ENCODE measurements around the gene CACNA2D4.

Gene CACNA2D4

GRCh38 chr12:1852076-1852475, 66.4 kb downstream of the CACNA2D4 start:
- TF ChIP-seq ZFX (IDR thresholded peaks at IDR 0.05), result no peak
- TF ChIP-seq CTCF (conservative IDR thresholded peaks at IDR 0.05), result no peak
- no peak overlapping the region for H3K27ac ChIP-seq

- H3K27ac ChIP-seq, result no peak overlapping the region
- TF ChIP-seq CTCF (conservative IDR thresholded peaks at IDR 0.05) (no peak), ZFX (IDR thresholded peaks at IDR 0.05) (no peak)
Observed at GRCh38 chr12:1851151-1851701, 67.2 kb downstream of the CACNA2D4 start.

GRCh38 chr12:1848745-1849144, 69.7 kb downstream of the CACNA2D4 start:
- TF ChIP-seq CTCF (conservative IDR thresholded peaks at IDR 0.05) (no peak), ZFX (IDR thresholded peaks at IDR 0.05) (no peak)
- H3K27ac ChIP-seq, result no peak overlapping the region

- H3K27ac ChIP-seq, result no peak overlapping the region
- TF ChIP-seq CTCF (conservative IDR thresholded peaks at IDR 0.05) (no peak), ZFX (IDR thresholded peaks at IDR 0.05) (no peak)
Observed at GRCh38 chr12:1848146-1848545, 70.3 kb downstream of the CACNA2D4 start.

- TF ChIP-seq CTCF (conservative IDR thresholded peaks at IDR 0.05) (no peak), ZFX (IDR thresholded peaks at IDR 0.05) (no peak)
- H3K27ac ChIP-seq, result no peak overlapping the region
Observed at GRCh38 chr12:1847411-1847810, 71.0 kb downstream of the CACNA2D4 start.

- no peak for TF ChIP-seq CTCF (conservative IDR thresholded peaks at IDR 0.05)
- no peak overlapping the region for H3K27ac ChIP-seq
Observed at GRCh38 chr12:1846421-1847405, 71.7 kb downstream of the CACNA2D4 start.

- no peak for TF ChIP-seq CTCF (conservative IDR thresholded peaks at IDR 0.05)
- no peak for TF ChIP-seq ZFX (IDR thresholded peaks at IDR 0.05)
- no peak overlapping the region for H3K27ac ChIP-seq
Observed at GRCh38 chr12:1845886-1846285, 72.6 kb downstream of the CACNA2D4 start.
